SK-N-MC (cell line): Measurements from ENCODE around the gene SHISAL1.

ENCODE experiments used
- EZH2 ChIP-seq: fragments of 200-600 bp; sonication (generic); IDR thresholded peaks from one replicate; pipeline ENCODE4 v1.6.1; 2017; ENCODE audit warnings: antibody characterized with exemption
- FOXP2 ChIP-seq: optimal IDR thresholded peaks from 2 replicates; pipeline ENCODE3; 2011; ENCODE audit warnings: mild to moderate bottlenecking, moderate library complexity; ENCODE audit not compliant: insufficient read depth; ENCODE audit errors: extremely low read length, control extremely low read depth
- POLR2AphosphoS5 ChIP-seq: IDR thresholded peaks from 2 replicates; pipeline ENCODE4 v1.6.1; 2012; ENCODE audit warnings: mild to moderate bottlenecking, low read depth, low read length, borderline replicate concordance

- TF ChIP-seq EZH2 = no peak
- no peak for TF ChIP-seq POLR2AphosphoS5
- TF ChIP-seq FOXP2 = no peak
These were observed 103.4 kb downstream of the SHISAL1 start for GRCh38 chr22:44209343-44209742.
